Ramos (cell line): Measurements from ENCODE around the gene JSRP1.

Experiments
- in situ Hi-C: fragments of 300-500 bp; cut with MboI; formaldehyde crosslinking; loops from one replicate; pipeline ENCODE4 v1.14.3; 2022; ENCODE audit warnings: low sequenced_read_pairs; ENCODE audit not compliant: unreplicated experiment

The JSRP1 gene

GRCh38 chr19:2249010-2249866, 7.0 kb downstream of the JSRP1 start, which contains the start of gene AMH:
TSS of gene AMH (plus strand) at chr19:2249323. CDS start at chr19:2249333, 10 bp downstream.
- in situ Hi-C loops = no loop called here

- in situ Hi-C loops = no loop called here
These were observed 7.8 kb downstream of the JSRP1 start for GRCh38 chr19:2248136-2249009.

- in situ Hi-C loops = no loop called here
These were observed 8.7 kb downstream of the JSRP1 start for GRCh38 chr19:2247433-2248101.

GRCh38 chr19:2246801-2247361, 9.3 kb downstream of the JSRP1 start:
- in situ Hi-C loops = no loop called here

- in situ Hi-C loops = no loop called here
These were observed 10.1 kb downstream of the JSRP1 start for GRCh38 chr19:2246014-2246620.

- in situ Hi-C loops = no loop called here
These were observed 10.9 kb downstream of the JSRP1 start for GRCh38 chr19:2245273-2245672.

GRCh38 chr19:2244486-2244885, 11.7 kb downstream of the JSRP1 start:
- in situ Hi-C loops = no loop called here

GRCh38 chr19:2244125-2244411, 12.1 kb downstream of the JSRP1 start:
- in situ Hi-C loops = no loop called here

- in situ Hi-C loops = no loop called here
These were observed 12.7 kb downstream of the JSRP1 start for GRCh38 chr19:2243274-2244124.

- in situ Hi-C loops = no loop called here
These were observed 13.4 kb downstream of the JSRP1 start for GRCh38 chr19:2242816-2243215.

GRCh38 chr19:2242092-2242537, 14.1 kb downstream of the JSRP1 start:
- in situ Hi-C loops = no loop called here

GRCh38 chr19:2240881-2241760, 15.1 kb downstream of the JSRP1 start:
- in situ Hi-C loops = no loop called here

GRCh38 chr19:2239771-2240770, 16.1 kb downstream of the JSRP1 start:
- in situ Hi-C loops = loop anchor here (10.0 kb wide), 1 partner anchor 375 kb away; no protein-coding TSS in a partner anchor

GRCh38 chr19:2239173-2239572, 17.0 kb downstream of the JSRP1 start:
- in situ Hi-C loops = loop anchor here (10.0 kb wide), 1 partner anchor 376 kb away; no protein-coding TSS in a partner anchor

GRCh38 chr19:2237869-2238153, 18.4 kb downstream of the JSRP1 start:
- in situ Hi-C loops = loop anchor here (10.0 kb wide), 1 partner anchor 377 kb away; no protein-coding TSS in a partner anchor

- in situ Hi-C loops = loop anchor here (10.0 kb wide), 1 partner anchor 378 kb away; no protein-coding TSS in a partner anchor
These were observed 19.0 kb downstream of the JSRP1 start for GRCh38 chr19:2237051-2237868.
